B cell (primary cell): ENCODE results near the gene RBM20. TPM values are rescaled to one million over a fixed set of nuclear protein-coding genes. Genes with fewer than 3 reads are reported as not detected.

Experiments used
- ATAC-seq: fragments of 200-7000 bp; cut with Tn5 transposase; one replicate; pipeline ENCODE4 v1.10.0; 2021; ENCODE audit warnings: low read depth, mild to moderate bottlenecking, moderate number of reproducible peaks, moderate library complexity
- CTCF ChIA-PET: fragments of 350-600 bp; sonication (Branson Sonifier 250); formaldehyde crosslinking; loops from one replicate; lab custom pipeline; 2021; ENCODE audit warnings: antibody characterized with exemption, inconsistent platforms; lab: Charles Lee
- POLR2A ChIA-PET: fragments of 350-600 bp; sonication (Branson Sonifier 250); formaldehyde crosslinking; loops from one replicate; lab custom pipeline; 2021; ENCODE audit warnings: antibody characterized with exemption; lab: Charles Lee
- DNase-seq: peaks from one replicate; pipeline ENCODE4 v3.0.0; 2013
- H2AFZ ChIP-seq: 2 replicates; pipeline ENCODE4 v1.6.1; 2012; ENCODE audit warnings: mild to moderate bottlenecking, low read depth, low read length; ENCODE audit not compliant: insufficient read depth, poor library complexity, severe bottlenecking
- H3K27ac ChIP-seq, 2 donors: 1 replicate in 1 of 2; 2 replicates in 1 of 2; pipeline ENCODE4 v1.5.1; 2012 to 2013; ENCODE audit warnings: low read length in 2 of 2, mild to moderate bottlenecking in 2 of 2, moderate library complexity in 1 of 2
- H3K27me3 ChIP-seq, 4 experiments: fragments of 200-600 bp in 1 of 4; sonication (generic) in 1 of 4; replicated peaks in 1 of 4; 1 replicate in 2 of 4; 2 replicates in 2 of 4; pipeline versions ENCODE4 v1.6.1 to v1.7.0; 2013 to 2016; ENCODE audit warnings: low read length in 3 of 4, mild to moderate bottlenecking in 2 of 4, mixed read lengths in 1 of 4, moderate library complexity in 1 of 4; ENCODE audit not compliant: insufficient read depth in 4 of 4, control insufficient read depth in 3 of 4; ENCODE audit errors: control extremely low read depth in 1 of 4
- H3K36me3 ChIP-seq, 2 experiments: replicated peaks in 1 of 2; 1 replicate in 1 of 2; 2 replicates in 1 of 2; pipeline versions ENCODE4 v1.6.1 to v1.7.1; 2013; ENCODE audit warnings: low read length in 1 of 2; ENCODE audit not compliant: insufficient read depth in 2 of 2, control insufficient read depth in 1 of 2; ENCODE audit errors: control extremely low read depth in 1 of 2, extremely low read depth in 1 of 2
- H3K4me1 ChIP-seq, 2 donors: fragments of 200-600 bp in 1 of 2; sonication (generic) in 1 of 2; 1 replicate in 1 of 2; 2 replicates in 1 of 2; pipeline versions ENCODE4 v1.5.1 to v1.6.1; 2013 to 2017; ENCODE audit warnings: low read length in 2 of 2; ENCODE audit not compliant: control insufficient read depth in 2 of 2, insufficient read depth in 2 of 2
- H3K4me2 ChIP-seq: replicated peaks from 2 replicates; pipeline ENCODE3; 2012; ENCODE audit warnings: mild to moderate bottlenecking, low read depth, low read length; ENCODE audit not compliant: poor library complexity, severe bottlenecking
- H3K4me3 ChIP-seq, 5 experiments: fragments of 200-600 bp in 1 of 5; sonication (generic) in 1 of 5; 1 replicate in 3 of 5; 2 replicates in 2 of 5; pipeline versions ENCODE4 v1.5.1 to v1.7.0; 2011 to 2016; ENCODE audit warnings: low read length in 4 of 5, mild to moderate bottlenecking in 4 of 5, low read depth in 2 of 5, control low read depth in 1 of 5, moderate library complexity in 1 of 5; ENCODE audit not compliant: insufficient read depth in 1 of 5; ENCODE audit errors: control extremely low read depth in 1 of 5, extremely low read depth in 1 of 5
- H3K79me2 ChIP-seq: fragments of 200-600 bp; sonication (generic); one replicate; pipeline ENCODE4 v1.6.0; 2016; ENCODE audit warnings: low read length; ENCODE audit not compliant: control insufficient read depth, insufficient read depth
- H3K9ac ChIP-seq: fragments of 200-600 bp; sonication (generic); 2 replicates; pipeline ENCODE4 v1.6.1; 2017; ENCODE audit warnings: mild to moderate bottlenecking, low read length, moderate library complexity
- H3K9me3 ChIP-seq, 3 donors: one replicate each; pipeline versions ENCODE4 v1.6.1 to v1.7.1; 2013; ENCODE audit warnings: low read length in 2 of 3; ENCODE audit not compliant: control insufficient read depth in 2 of 3, insufficient read depth in 1 of 3; ENCODE audit errors: control extremely low read depth in 1 of 3
- H4K20me1 ChIP-seq: 2 replicates; pipeline ENCODE4 v1.6.0; 2012; ENCODE audit warnings: mild to moderate bottlenecking, low read length; ENCODE audit not compliant: insufficient read depth, control insufficient read depth, poor library complexity, severe bottlenecking
- H3K27ac Mint-ChIP-seq: one replicate; pipeline ENCODE4 v1.8.0; 2021; ENCODE audit warnings: mixed read lengths
- H3K27me3 Mint-ChIP-seq: one replicate; pipeline ENCODE4 v1.8.0; 2021; ENCODE audit warnings: mixed read lengths
- H3K4me1 Mint-ChIP-seq: one replicate; pipeline ENCODE4 v1.8.0; 2021; ENCODE audit warnings: mixed read lengths
- H3K4me3 Mint-ChIP-seq: one replicate; pipeline ENCODE4 v1.8.0; 2021; ENCODE audit warnings: mixed read lengths
- H3K9me3 Mint-ChIP-seq: one replicate; pipeline ENCODE4 v1.8.0; 2022; ENCODE audit warnings: mixed read lengths; ENCODE audit not compliant: insufficient read depth
- EZH2 ChIP-seq: IDR thresholded peaks from 2 replicates; pipeline ENCODE4 v1.6.1; 2012; ENCODE audit warnings: borderline replicate concordance, low read depth, mild to moderate bottlenecking, moderate library complexity, low read length; ENCODE audit not compliant: insufficient read depth, poor library complexity, severe bottlenecking
- WGBS: methylation state at CpG from one replicate; pipeline ENCODE4 v1.1.5; 2013; ENCODE audit warnings: missing lambda C conversion rate; ENCODE audit not compliant: insufficient coverage; 5-methylcytosine and 5-hydroxymethylcytosine counted together
- intact Hi-C: fragments of 100-400 bp; cut with micrococcal nuclease; formaldehyde crosslinking; loops from one replicate; pipeline ENCODE4 v1.10.0; 2022
- polyA plus RNA-seq: library from polyadenylated mRNA; depleted of rRNA; stranded (reverse); fragments of >200 nt; gene quantifications from 2 replicates; pipeline ENCODE4 v1.2.3, GENCODE V29; 2012
- total RNA-seq, 2 donors: library from RNA; stranded (reverse); fragments of 120-200 nt in 1 of 2; gene quantifications; 1 replicate in 1 of 2; 2 replicates in 1 of 2; pipeline versions ENCODE4 v1.2.3 to v1.2.4, GENCODE V29; 2013 to 2022
- TF ChIP-seq, protein P1 (sequence below): fragments of 200-600 bp; IDR thresholded peaks from one replicate; pipeline ENCODE4 v1.8.0; 2022; ENCODE audit warnings: antibody characterized with exemption, mild to moderate bottlenecking

The RBM20 gene
- total and polyA plus RNA-seq, 2 donors (not counting 1 experiment from before 2014, with no cell fraction given): not detected

DNA sequence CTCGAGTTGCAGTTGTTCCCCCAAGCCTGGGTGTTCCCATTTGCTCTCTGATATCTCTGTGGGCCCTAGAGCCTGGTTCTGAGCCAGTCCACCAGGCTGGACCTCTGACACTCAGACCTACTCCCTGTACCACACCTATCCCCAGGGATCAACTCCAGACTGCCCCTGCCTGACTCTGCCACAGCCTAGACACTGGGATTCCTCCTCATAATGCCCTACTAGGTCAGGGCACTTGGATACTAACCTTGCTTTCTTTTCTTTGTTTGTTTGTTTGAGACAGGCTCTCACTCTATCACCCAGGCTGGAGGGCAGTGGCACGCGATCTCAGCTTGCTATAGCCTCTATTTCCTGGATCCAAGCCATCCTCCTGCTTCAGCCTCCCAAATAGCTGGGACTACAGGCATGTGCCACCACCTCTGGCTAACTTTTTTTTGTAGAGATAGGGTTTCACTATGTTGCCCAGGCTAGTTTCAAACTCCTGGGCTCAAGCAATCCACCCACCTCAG, 196.8 kb downstream of the RBM20 start:
- peak overlapping the region; percentile 78 for H3K4me2 ChIP-seq

More for the DNA sequence above, 196.8 kb downstream of the RBM20 start:
- Histone ChIP-seq H3K9ac (no peak overlapping the region), H3K4me3 (no peak overlapping the region), H4K20me1 (no peaks in the 10 kb centered on the region), H3K36me3 (no peaks in the 10 kb centered on the region), H3K4me1 (peaks cover 55 to 58% of the 10 kb centered on the region in 2 donors), H3K27ac (peak overlapping the region in 1 of 2 donors; percentile 94), H3K27me3 (no peaks in the 10 kb centered on the region), H2AFZ (no peak overlapping the region), H3K9me3 (no peaks in the 10 kb centered on the region), H3K79me2 (peaks cover 11% of the 10 kb centered on the region)
- H3K9me3 Mint-ChIP-seq: no peaks in the 10 kb centered on the region
- peaks cover 59% of the 10 kb centered on the region for H3K4me1 Mint-ChIP-seq
- H3K4me3 Mint-ChIP-seq: peak overlapping the region; percentile 69
- intact Hi-C loops: no loop called here
- ChIA-PET POLR2A (interaction anchor here (0.9 to 3.5 kb wide), 7 partner anchors 17 to 38 kb away, joined by 3 to 80 read pairs (median 14); partner anchors contain the start of gene PDCD4), CTCF (interaction anchor here (0.9 to 4.2 kb wide), 9 partner anchors 11 to 95 kb away, joined by 3 to 45 read pairs (median 4); no protein-coding TSS in a partner anchor)
- ATAC-seq: no peak
- no peak for TF ChIP-seq EZH2
- TF ChIP-seq, protein P1, sequence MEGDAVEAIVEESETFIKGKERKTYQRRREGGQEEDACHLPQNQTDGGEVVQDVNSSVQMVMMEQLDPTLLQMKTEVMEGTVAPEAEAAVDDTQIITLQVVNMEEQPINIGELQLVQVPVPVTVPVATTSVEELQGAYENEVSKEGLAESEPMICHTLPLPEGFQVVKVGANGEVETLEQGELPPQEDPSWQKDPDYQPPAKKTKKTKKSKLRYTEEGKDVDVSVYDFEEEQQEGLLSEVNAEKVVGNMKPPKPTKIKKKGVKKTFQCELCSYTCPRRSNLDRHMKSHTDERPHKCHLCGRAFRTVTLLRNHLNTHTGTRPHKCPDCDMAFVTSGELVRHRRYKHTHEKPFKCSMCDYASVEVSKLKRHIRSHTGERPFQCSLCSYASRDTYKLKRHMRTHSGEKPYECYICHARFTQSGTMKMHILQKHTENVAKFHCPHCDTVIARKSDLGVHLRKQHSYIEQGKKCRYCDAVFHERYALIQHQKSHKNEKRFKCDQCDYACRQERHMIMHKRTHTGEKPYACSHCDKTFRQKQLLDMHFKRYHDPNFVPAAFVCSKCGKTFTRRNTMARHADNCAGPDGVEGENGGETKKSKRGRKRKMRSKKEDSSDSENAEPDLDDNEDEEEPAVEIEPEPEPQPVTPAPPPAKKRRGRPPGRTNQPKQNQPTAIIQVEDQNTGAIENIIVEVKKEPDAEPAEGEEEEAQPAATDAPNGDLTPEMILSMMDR: no peak
- H3K27ac Mint-ChIP-seq: peak overlapping the region; percentile 89
- H3K27me3 Mint-ChIP-seq: no peaks in the 10 kb centered on the region
- no peak for DNase-seq
- WGBS: 33% methylated on average over 1 of the region's 3 CpGs
